Activated T-cell treated with anti-CD3 and anti-CD28 coated beads, Interleukin-2, amount 50 U/mL, for 72 hours (primary cell): ENCODE results near the gene BTN1A1. TPM values are rescaled to one million over a fixed set of nuclear protein-coding genes. Genes with fewer than 3 reads are reported as not detected.

Source experiments
- ATAC-seq, 2 donors: fragments of 150-1000 bp; cut with Tn5 transposase; replicated peaks in 1 of 2; 2 replicates each; pipeline ENCODE4 v1.10.0; 2021; ENCODE audit warnings: moderate library complexity in 2 of 2, mild to moderate bottlenecking in 1 of 2
- DNase-seq, 2 donors: peaks; one replicate each; pipeline ENCODE4 v3.0.0; 2021 to 2022; ENCODE audit warnings: mixed read lengths in 1 of 2
- H3K27ac Mint-ChIP-seq: one replicate; pipeline ENCODE4 v1.8.0; 2022; ENCODE audit warnings: mild to moderate bottlenecking, moderate library complexity, mixed read lengths
- H3K27me3 Mint-ChIP-seq: one replicate; pipeline ENCODE4 v1.8.0; 2022; ENCODE audit warnings: low read depth, mixed read lengths
- H3K36me3 Mint-ChIP-seq, 2 donors: one replicate each; pipeline ENCODE4 v1.8.0; 2022; ENCODE audit warnings: mixed read lengths in 2 of 2, mild to moderate bottlenecking in 1 of 2; ENCODE audit not compliant: insufficient read depth in 2 of 2
- H3K4me1 Mint-ChIP-seq: one replicate; pipeline ENCODE4 v1.8.0; 2022; ENCODE audit warnings: low read depth, mixed read lengths
- H3K4me3 Mint-ChIP-seq, 2 donors: one replicate each; pipeline ENCODE4 v1.8.0; 2022; ENCODE audit warnings: mild to moderate bottlenecking in 2 of 2, mixed read lengths in 2 of 2, moderate library complexity in 2 of 2
- H3K9me3 Mint-ChIP-seq, 2 donors: one replicate each; pipeline ENCODE4 v1.8.0; 2022; ENCODE audit warnings: mixed read lengths in 2 of 2
- total RNA-seq, 2 donors: library from RNA; stranded (reverse); gene quantifications; one replicate each; pipeline ENCODE4 v1.2.3, GENCODE V29; 2022

Gene BTN1A1
- total RNA-seq, 2 donors from 2014 or later = 0.10 TPM; not detected in 1

DNA sequence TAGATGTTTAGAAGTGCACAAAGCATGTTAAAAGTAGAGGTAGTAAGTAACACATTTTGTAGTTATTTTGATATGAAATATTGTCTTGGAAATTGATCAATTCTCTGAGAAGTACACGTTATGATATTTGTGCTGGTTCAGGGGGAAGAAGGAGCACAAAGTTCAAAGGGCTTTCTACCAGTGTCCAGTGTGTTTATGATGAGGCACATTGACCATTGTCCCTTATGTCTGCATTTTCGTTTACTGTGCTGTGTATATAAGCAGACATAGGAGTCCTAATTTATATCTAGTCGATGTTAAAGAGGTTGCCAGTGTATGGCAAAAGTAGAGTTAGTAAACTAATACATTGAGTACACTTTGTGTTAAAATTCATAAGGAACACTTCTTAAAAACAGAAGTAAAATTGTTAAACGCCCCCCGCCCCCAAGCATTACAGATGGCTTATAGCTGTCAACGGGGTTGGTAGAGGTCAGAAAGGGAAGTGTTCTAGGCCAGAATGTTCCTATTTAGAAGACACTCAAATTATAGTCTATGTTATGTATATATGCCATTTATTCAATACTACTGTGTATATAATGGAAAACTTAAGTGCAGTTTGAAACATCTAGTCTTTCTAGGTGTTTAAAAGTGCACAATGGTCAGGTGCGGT lies 24.7 kb downstream of the BTN1A1 start:
- no peak for ATAC-seq
- no peak for DNase-seq
- H3K4me1 Mint-ChIP-seq = peaks cover 40% of the 10 kb centered on the region
- no peaks in the 10 kb centered on the region for H3K9me3 Mint-ChIP-seq
- no peak overlapping the region for H3K4me3 Mint-ChIP-seq
- no peaks in the 10 kb centered on the region for H3K27me3 Mint-ChIP-seq
- H3K36me3 Mint-ChIP-seq = peaks cover 2 to 4% of the 10 kb centered on the region in 2 donors
- no peak overlapping the region for H3K27ac Mint-ChIP-seq

- Mint-ChIP-seq H3K4me1 (peaks cover 33% of the 10 kb centered on the region), H3K27ac (no peak overlapping the region), H3K27me3 (no peaks in the 10 kb centered on the region), H3K9me3 (no peaks in the 10 kb centered on the region), H3K4me3 (no peak overlapping the region), H3K36me3 (peaks cover 2 to 4% of the 10 kb centered on the region in 2 donors)
- DNase-seq (no peak), ATAC-seq (no peak)
Measured at GRCh38 chr6:26525838-26526237, 25.7 kb downstream of the BTN1A1 start.

- Mint-ChIP-seq H3K36me3 (peaks cover 2 to 4% of the 10 kb centered on the region in 2 donors), H3K4me1 (peaks cover 38% of the 10 kb centered on the region), H3K27me3 (no peaks in the 10 kb centered on the region), H3K4me3 (no peak overlapping the region), H3K9me3 (no peaks in the 10 kb centered on the region), H3K27ac (no peak overlapping the region)
- ATAC-seq (no peak), DNase-seq (no peak)
Measured at GRCh38 chr6:26526928-26527327, 26.8 kb downstream of the BTN1A1 start.

DNA sequence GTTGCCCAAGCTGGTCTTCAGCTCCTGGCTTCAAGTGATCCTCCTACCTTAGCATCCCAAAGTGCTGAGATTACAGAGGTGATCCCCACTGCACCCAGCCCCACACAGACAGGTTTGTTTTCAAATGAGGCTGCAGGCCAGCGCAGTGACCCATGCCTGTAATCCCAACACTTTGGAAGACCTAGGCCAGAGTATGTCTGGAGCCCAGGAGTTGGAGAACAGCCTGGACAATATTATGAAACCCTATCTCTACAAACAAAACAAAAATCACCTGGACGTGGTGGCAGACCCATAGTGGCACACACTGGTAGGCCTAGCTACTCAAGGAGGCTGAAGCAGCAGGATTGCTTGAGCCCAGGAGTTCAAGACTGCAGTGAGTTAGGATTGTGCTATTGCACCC lies 30.1 kb downstream of the BTN1A1 start:
- Mint-ChIP-seq H3K9me3 (no peaks in the 10 kb centered on the region), H3K27ac (no peak overlapping the region), H3K4me3 (no peak overlapping the region), H3K4me1 (peaks cover 38% of the 10 kb centered on the region), H3K36me3 (no peaks in the 10 kb centered on the region), H3K27me3 (no peaks in the 10 kb centered on the region)
- ATAC-seq = no peak
- DNase-seq = no peak

- H3K27ac Mint-ChIP-seq = peak overlapping the region; percentile 99
- no peaks in the 10 kb centered on the region for H3K36me3 Mint-ChIP-seq
- ATAC-seq (no peak), DNase-seq (no peak)
- H3K4me3 Mint-ChIP-seq = peak overlapping the region; percentile 98 to 99
- no peaks in the 10 kb centered on the region for H3K9me3 Mint-ChIP-seq
- peaks cover 45% of the 10 kb centered on the region for H3K4me1 Mint-ChIP-seq
- H3K27me3 Mint-ChIP-seq = no peaks in the 10 kb centered on the region
Measured at GRCh38 chr6:26531897-26532296, 31.8 kb downstream of the BTN1A1 start.

- DNase-seq (peak; percentile 88 to 93), ATAC-seq (peak; percentile 50 to 61)
- Mint-ChIP-seq H3K4me3 (peak overlapping the region; percentile 98 to 99), H3K9me3 (no peaks in the 10 kb centered on the region), H3K27ac (peak overlapping the region; percentile 99), H3K4me1 (peaks cover 55% of the 10 kb centered on the region), H3K27me3 (no peaks in the 10 kb centered on the region), H3K36me3 (peaks cover 0 to 2% of the 10 kb centered on the region in 2 donors)
Measured at GRCh38 chr6:26532699-26533531, 32.8 kb downstream of the BTN1A1 start.

DNA sequence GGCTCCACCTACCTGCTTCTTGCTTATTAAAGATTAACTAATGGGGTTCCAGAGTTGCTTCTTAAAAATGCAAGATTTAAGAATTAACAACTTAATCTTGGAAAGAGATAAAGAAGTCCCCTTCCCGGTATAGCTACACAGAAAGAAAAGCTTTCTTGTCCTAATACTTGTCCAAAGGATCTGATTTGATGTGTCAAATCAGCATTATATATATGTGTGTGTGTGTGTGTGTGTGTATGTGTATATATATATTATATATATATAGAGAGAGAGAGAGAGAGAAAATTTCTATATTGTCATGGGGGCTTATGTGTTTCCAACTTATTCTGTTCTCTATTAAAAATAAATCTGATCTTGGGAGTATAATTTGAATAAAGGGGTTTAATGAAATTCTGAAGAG lies 33.4 kb downstream of the BTN1A1 start:
- Mint-ChIP-seq H3K36me3 (peaks cover 0 to 6% of the 10 kb centered on the region in 2 donors), H3K4me3 (peak overlapping the region; percentile 98 to 99), H3K27ac (peak overlapping the region; percentile 99), H3K27me3 (no peaks in the 10 kb centered on the region), H3K9me3 (no peaks in the 10 kb centered on the region), H3K4me1 (peaks cover 56% of the 10 kb centered on the region)
- ATAC-seq = no peak
- no peak for DNase-seq

DNA sequence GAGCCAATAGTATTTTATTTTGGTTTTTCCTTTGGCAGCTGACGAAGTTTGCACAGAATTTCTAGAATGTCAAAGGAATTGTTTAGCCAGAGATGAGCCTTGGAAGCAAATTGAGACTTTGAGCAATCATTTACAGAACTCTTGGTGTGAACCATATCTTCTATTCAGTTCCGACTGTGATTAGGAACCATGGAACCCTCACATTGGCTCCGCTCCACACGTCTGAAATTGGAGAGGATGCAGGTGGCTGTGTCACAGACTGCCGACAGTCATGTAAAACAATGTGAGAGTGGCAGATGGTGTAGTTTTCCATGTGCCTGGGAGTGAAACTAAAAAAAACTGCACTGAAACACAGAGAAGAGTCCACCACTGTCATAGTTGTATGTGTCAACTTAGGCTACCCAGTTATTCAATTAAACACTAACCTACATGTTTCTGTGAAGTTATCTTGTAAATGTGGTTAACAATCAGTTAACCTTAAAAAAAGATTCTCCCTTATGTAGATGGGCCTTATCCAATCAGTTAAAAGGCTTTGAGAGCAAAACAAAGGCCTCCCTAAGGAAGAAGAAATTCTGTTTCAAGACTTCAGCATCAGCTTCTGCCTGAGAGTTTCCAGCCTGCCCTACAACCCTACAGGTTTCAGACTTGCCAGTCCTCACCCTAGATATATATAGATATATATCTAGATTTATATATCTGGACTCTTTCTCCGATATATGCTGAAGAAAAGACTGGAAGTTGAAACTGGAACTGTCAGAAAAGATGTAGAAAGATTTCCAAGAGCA lies 34.8 kb downstream of the BTN1A1 start:
- DNase-seq (no peak), ATAC-seq (no peak)
- H3K27me3 Mint-ChIP-seq = no peaks in the 10 kb centered on the region
- peak overlapping the region; percentile 52 for H3K27ac Mint-ChIP-seq
- peaks cover under 1 to 6% of the 10 kb centered on the region in 2 donors for H3K36me3 Mint-ChIP-seq
- no peak overlapping the region for H3K4me3 Mint-ChIP-seq
- peaks cover 67% of the 10 kb centered on the region for H3K4me1 Mint-ChIP-seq
- no peaks in the 10 kb centered on the region for H3K9me3 Mint-ChIP-seq

DNA sequence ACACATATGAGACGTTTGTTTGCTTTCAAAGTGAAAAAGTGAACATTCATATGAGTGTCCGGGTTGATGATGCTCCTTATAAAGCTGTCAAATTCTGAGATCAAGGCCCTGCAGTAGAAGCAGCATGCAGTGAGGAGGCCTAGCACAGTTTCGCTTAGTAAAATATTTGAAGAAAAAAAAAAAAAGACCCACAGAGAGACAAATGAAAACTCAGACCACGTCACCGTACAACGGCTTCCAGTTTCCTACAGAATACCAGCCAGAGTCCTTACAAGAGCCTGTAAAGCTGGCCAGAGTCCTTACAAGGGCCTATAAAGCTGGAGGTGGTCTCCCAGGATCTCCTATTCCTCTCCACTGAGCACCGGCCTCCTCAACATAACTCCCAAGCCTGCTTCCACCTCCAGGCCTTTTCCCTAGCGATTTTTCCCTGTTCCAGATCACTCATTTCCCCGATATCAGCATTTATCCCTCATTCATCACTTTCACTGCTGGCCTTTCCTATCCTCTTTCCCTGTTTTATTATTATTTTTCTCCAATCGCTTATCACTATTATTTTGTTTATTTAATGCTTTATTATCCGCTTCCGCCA lies 36.6 kb downstream of the BTN1A1 start:
- no peaks in the 10 kb centered on the region for H3K9me3 Mint-ChIP-seq
- no peaks in the 10 kb centered on the region for H3K27me3 Mint-ChIP-seq
- DNase-seq (peak; percentile 50 to 56), ATAC-seq (peak; percentile 28 to 42)
- H3K4me1 Mint-ChIP-seq = peaks cover 76% of the 10 kb centered on the region
- H3K27ac Mint-ChIP-seq = peak overlapping the region; percentile 97
- H3K36me3 Mint-ChIP-seq = peaks cover 9 to 11% of the 10 kb centered on the region in 2 donors
- H3K4me3 Mint-ChIP-seq = peak overlapping the region; percentile 85 to 99

- Mint-ChIP-seq H3K4me1 (peaks cover 73% of the 10 kb centered on the region), H3K36me3 (peaks cover 9 to 12% of the 10 kb centered on the region in 2 donors), H3K27ac (peak overlapping the region; percentile 97), H3K9me3 (no peaks in the 10 kb centered on the region), H3K27me3 (no peaks in the 10 kb centered on the region), H3K4me3 (peak overlapping the region; percentile 85 to 99)
- DNase-seq = peak; percentile 83 to 89
- ATAC-seq = peak; percentile 60 to 65
Measured at GRCh38 chr6:26537160-26537845, 37.2 kb downstream of the BTN1A1 start.

DNA sequence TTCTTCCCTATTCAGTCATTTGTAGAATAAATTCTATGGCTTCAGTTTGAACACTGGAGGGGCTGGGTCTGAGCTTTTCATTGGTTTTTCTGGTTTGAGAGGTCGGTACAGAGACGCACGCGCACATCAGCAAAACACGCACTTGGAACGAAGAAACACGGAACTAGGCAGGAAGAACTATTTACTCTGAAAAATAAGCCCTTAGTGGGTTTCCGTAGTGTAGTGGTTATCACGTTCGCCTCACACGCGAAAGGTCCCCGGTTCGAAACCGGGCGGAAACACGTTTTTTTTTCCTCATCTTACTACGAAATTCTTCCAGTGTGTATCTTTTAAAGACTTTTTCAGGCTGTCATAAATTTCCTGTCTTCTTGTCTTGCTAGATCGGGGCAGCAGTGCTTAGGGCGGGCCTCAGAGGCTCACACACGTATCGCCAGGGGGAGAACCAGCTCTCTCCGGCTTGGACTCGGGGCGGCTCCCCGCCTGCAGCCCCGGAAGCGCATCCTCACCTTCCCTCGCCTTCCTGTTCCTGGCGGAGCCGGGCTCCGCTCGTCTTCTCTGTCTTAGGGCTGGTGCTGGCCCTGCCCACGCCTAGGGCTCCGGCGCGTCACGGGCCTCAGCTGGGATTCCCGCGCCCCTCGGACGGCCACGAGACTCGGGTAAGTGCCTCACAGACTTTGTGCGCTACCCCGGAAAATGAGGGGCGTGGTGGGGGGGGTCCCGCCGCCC lies 37.9 kb downstream of the BTN1A1 start, which contains the start of gene HMGN4:
HMGN4 (plus strand) TSS at position 521 of the 726 bp plus-strand sequence. CDS start 6,841 bp downstream, outside the sequence.
- Mint-ChIP-seq H3K27me3 (no peaks in the 10 kb centered on the region), H3K36me3 (peaks cover 11 to 15% of the 10 kb centered on the region in 2 donors), H3K27ac (peak within 1 kb of the TSS; percentile 97), H3K9me3 (no peaks in the 10 kb centered on the region), H3K4me3 (peak within 1 kb of the TSS; percentile 85 to 99), H3K4me1 (peaks cover 73% of the 10 kb centered on the region)
- peak; percentile 69 to 71 for ATAC-seq
- peak; percentile 76 to 81 for DNase-seq

DNA sequence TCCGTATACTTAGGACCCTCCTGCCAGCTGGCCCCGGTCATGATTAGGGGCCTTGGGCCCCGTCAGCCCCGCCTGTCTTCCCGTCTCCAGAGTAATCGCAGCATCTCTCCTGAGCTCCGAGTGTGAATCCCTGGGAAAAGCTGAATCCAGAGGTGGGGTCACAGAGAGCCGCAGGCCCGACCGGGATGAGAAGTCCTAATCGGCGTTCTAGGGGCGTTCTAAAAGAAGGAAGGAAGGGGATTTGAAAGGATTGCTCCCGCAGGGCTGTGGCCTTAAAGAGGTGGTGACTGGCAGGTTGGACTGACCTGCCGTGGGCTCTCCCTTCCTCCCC lies 38.4 kb downstream of the BTN1A1 start:
- no peaks in the 10 kb centered on the region for H3K9me3 Mint-ChIP-seq
- H3K4me3 Mint-ChIP-seq = peak overlapping the region; percentile 85 to 99
- peaks cover 70% of the 10 kb centered on the region for H3K4me1 Mint-ChIP-seq
- ATAC-seq (no peak), DNase-seq (peak in 1 of 2 donors; percentile 20)
- H3K27ac Mint-ChIP-seq = peak overlapping the region; percentile 97
- H3K27me3 Mint-ChIP-seq = no peaks in the 10 kb centered on the region
- peaks cover 12 to 17% of the 10 kb centered on the region in 2 donors for H3K36me3 Mint-ChIP-seq
